HG03108 (cell line): Measurements from ENCODE around the gene COL16A1.

ENCODE experiments used
- ATAC-seq: cut with Tn5 transposase; IDR thresholded peaks from one replicate; pipeline ENCODE4 v1.9.1; 2021; ENCODE audit warnings: moderate library complexity; ENCODE audit not compliant: unreplicated experiment

COL16A1 gene

DNA sequence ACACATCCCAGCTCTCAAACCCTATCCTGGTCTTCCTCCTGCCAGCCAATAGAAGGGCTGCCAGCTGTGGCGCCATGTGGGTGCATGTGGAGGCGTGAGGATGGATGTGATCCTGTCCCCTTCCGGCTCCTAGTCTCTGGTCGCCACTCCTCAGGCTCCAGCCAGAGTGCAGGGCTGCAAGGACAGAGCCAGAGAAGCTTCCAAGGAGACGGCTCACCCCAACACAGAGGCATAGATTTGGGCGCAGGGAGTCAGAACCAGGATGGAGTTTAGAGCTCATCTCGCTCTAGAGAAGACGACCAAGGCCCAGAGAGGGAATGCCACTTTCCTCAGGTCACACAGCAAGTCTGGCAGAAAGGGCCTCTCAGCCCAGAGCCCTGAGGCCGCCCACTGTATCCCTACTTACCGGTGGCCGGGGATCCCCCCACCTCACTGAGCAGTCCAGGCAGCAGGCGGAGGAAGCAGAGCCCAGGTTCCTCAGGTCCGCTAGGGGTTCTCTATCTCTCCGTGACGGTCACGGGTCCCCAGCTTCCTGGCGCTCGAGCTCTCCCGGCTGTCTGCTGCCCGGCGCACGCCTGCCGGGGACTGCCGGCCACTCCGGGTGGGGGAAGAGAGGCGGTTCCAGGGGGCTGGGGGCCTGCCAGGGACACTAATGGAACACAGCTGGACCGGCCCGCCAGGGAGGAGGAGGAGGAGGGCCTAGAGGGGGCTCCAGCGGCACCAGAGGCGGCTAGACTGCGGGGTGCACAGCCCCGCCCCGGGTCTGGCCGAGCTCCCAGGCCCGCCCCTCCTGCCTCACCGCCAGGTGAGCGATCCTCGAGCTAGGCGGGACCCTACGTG is at the start of gene COL16A1:
TSS of gene COL16A1 (minus strand) at position 587 of the 840 bp plus-strand sequence. CDS start 1,824 bp downstream, outside the sequence.
- no peak for ATAC-seq

DNA sequence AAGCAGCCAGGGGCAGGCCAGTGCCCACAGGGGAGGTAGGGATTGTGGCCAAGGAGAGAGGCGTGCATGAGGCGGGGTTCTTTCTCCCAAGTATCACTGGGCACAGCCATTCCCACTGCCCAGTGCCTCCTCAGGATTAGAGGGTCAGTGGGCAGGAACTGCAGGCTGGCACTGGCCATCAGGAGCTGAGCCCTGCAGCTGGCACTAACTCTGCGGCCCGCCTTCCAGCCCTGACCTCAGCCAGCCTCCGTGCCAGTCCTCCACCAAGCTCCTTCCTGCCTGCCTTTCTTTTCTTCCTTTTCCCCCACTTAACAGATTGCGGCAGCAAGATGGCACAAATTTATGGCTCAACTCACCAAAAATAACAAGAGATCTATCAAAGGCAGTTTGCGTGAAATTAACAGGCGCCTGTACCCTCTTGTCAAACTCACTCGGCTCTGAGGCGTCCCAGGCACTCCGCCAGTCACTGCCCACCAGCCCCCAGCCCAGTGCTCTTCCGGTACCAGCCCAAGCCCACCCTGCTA is 49.2 kb upstream of the COL16A1 start:
- ATAC-seq: no peak

DNA sequence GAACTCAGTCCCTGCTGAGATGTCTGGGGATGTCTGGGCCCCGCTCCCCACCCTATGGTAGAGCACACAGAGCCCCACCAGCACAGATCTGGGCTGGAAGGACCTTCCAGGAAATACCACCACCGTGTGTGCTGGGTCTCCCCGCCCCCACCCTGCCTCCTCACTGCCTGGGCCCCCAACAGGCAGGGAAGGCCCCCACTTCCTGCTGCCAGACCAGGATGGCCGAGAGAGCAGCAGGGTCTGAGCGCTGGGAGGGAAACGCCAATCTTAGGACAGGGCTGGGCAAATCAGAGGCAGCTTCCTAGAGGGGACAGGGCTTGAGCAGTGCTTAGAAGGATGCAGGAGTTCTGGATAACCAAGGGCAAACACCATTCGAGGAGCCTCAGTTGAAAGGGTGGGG is 48.4 kb upstream of the COL16A1 start:
- ATAC-seq: no peak

DNA sequence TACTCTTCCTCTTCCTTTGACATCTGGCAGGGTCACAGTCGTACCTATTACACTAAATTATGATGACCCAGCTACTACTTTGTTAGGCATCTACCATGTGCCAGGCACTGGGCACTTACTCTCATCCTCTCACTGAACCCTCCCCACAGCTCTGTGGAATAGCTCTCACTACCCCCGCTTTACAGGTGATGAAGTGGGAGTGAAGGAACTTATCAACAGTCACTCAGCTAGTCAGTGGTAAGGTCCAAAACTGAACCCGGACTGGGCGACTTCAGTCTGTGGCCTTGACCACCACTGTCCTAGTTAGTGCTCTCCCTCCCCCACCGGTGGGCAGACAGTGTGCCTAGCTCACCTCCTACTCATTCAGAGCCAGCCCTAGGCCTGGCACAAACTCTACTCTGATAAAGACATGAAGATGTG is 48.0 kb upstream of the COL16A1 start:
- ATAC-seq: no peak

DNA sequence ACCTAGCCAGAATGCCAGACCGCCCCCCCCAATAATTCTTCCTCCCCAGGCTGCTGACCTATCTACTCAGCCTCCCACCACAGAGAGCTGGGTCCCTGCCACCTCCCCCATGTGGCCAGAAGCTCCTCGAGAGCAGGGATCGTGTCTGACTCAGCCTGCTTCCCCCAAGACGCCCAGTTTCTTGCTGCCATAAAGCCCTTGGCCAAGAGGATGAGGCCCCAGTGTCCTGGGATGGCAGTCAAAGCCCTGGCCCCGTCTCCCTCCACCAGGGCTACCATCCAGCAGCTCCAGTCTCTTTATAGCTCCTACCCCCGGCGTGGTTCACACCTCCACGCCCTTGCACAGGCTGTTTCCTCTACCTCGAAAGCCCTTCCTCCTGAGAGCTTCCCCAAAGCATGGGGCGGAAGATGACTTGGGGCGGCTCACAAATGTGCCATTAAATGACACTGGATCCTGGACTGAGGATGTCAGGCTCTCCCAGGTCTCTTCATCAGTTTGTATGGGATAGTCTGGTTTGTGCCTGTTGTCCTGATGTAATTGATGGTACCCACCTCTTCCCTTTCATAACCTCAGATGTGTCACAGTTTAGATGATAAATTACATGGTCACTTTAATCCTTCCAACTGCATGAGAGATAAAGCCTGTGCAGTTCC is 47.2 kb upstream of the COL16A1 start:
- ATAC-seq: no peak

- ATAC-seq: no peak
Measured at GRCh38 chr1:31749785-31750735, 46.2 kb upstream of the COL16A1 start.

- ATAC-seq: no peak
Measured at GRCh38 chr1:31748365-31748764, 44.5 kb upstream of the COL16A1 start.

DNA sequence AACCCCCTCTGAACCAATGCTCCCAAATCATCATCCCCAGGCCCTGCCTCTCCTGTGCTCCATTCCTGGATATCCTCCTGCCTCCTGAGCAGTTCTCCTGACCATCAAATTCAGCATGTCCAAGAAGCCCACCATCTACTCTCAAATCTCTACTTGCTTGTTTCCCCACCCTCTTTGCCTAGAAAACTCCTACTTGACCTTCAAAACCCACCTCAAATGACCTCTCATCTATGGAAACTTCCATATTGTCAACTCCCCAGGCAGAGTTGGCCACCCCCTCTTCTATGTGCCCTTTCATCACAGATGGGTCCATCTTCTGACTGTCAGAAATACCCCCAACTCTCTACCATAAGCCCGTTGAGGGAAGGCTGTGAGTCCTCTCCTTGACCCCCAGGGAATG is 43.5 kb upstream of the COL16A1 start:
- ATAC-seq: no peak

DNA sequence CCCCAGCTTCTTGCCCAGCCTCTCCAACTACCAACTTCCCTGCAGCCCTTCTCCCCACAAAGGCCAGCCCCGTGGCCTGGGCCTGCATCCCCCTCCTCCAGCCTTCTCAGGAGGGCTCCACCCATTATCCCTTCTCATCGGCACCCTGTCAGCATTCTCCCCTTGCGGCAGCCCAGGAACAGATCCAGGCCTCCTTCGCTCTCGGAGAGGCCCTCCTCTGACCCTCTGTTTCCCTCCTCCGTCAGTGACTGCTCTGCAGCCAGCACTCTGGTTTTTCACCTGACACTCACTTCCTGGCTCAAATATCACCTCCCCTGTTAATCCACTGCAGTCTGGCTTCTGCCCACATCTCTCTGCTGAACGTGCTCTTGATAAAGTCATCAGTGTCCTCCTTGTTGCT is 42.9 kb upstream of the COL16A1 start:
- ATAC-seq: no peak

DNA sequence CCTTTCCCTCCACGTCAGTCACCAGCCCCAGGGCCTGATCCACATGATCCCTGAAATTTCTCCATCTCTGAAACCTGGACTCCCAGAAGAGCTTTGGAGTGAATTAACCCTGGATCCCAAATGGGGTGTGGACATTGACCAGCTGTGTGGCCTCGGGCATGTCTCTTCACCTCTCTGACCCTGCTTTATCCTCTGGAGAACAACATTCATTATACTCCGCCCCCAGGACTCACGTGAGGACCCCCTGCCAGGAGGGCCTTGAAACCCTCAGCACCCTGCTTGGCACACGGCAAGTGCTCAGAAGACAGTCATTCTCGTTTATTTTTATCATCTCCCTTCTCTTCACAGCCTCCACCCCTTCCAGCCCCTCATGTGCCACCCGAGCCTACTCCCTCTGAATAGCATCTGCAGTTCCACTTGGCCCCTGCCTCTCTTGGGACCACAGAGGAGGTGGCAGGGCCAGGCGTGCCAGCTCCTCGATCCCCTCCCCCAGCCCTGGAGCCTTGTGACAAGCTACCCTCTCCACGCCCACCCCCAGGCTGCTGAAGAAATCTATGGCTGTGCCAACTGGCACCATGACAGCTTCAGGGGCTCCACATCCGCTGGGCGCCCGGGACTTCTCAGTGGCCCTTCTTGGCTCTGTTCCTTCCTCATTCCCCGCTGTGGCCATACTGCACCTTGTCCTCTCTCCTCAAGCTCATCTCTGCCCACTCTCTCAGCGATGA is 42.3 kb upstream of the COL16A1 start:
- ATAC-seq: no peak

DNA sequence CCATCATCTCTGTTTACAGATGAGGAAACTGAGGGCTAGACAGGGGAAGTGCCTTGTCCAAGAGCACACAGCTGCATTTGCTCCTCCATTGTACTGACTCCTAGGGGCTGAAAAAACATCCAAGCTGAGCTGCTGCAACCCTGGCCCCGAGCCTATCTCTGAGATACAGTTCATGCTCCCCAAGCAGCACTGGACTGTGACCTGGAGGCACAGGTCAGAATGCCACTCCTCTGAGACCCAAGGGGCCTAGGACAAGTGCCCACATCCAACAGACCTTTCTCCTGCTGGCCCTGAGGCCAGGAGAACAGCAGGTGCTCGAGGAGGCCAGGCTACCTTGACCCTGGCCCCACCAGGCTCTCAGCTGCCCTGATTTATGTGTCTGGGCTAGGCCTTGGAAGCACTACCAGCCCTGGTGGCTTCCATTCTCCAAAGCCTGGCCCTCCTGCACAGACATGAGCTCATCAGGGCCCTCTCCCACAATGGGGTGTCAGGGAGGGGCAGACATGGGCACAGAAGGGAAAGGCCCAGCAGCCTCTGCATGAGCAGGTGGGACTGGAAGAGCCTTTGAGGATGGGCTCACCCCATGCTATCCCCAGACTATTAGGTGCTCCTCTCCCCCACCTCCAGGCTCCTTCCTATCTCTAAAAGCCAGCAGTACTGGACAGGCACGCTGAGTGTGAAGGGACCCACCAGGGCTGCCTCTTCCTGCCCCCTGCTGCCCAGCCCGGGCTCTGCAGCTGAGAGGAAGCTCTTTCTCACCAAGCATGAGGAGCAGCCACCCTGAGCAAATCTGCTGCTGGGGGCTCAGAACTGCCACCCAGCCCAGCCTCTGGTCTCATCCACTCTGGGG is 41.5 kb upstream of the COL16A1 start:
- no peak for ATAC-seq

GRCh38 chr1:31744165-31744888 is 40.5 kb upstream of the COL16A1 start:
- no peak for ATAC-seq

- no peak for ATAC-seq
Measured at GRCh38 chr1:31742462-31743212, 38.8 kb upstream of the COL16A1 start.

- ATAC-seq: no peak
Measured at GRCh38 chr1:31739346-31739745, 35.5 kb upstream of the COL16A1 start.

GRCh38 chr1:31736675-31737074 is 32.9 kb upstream of the COL16A1 start:
- no peak for ATAC-seq

- no peak for ATAC-seq
Measured at GRCh38 chr1:31735571-31735970, 31.8 kb upstream of the COL16A1 start.

DNA sequence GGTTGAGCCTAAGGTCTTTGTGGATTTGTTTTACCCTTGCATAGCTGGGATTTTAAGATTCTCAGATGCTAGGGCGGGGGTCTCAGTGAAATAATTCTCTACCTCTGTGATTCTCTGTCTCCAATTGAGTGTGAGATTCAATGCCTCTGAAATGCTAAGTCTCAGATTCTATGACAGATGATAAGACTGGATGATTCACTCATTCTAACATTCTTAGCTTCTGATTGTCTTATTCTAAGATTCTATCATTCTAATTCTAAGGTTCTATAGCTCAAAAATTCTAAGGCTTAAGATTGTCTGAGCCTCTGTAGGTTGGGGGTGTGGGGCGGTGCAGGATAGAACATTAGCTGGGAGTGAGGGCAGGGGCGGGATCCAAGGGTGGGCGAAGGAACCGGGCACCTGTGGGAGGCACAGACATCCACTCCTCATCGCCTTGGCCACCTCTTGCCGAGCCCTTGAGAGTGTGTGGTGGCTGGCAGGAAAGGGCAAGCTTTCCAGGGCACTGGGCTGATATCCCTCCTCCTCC is 30.8 kb upstream of the COL16A1 start:
- ATAC-seq: no peak
